ENCODE measurements around the gene ST6GALNAC2.
A peak's percentile ranks its signal among the peaks of the same experiment; 100 is the strongest.
"Not testable (repeated sequence)": the region's sequence is repeated elsewhere in the genome, so short reads cannot be mapped to it uniquely, and the experiment has no call there.

The ST6GALNAC2 gene

GRCh38 chr17:76569607-76570279, 15.9 kb downstream of the ST6GALNAC2 start:
- no peak for DNase-seq

GRCh38 chr17:76568811-76569221, 16.8 kb downstream of the ST6GALNAC2 start:
- DNase-seq = no peak

GRCh38 chr17:76567634-76568432, 17.8 kb downstream of the ST6GALNAC2 start:
- no peak for DNase-seq

GRCh38 chr17:76566988-76567431, 18.6 kb downstream of the ST6GALNAC2 start:
- no peak for DNase-seq

- DNase-seq = no peak
These were observed 19.1 kb downstream of the ST6GALNAC2 start for GRCh38 chr17:76566613-76566943.

GRCh38 chr17:76565728-76566612, 19.7 kb downstream of the ST6GALNAC2 start:
- DNase-seq = no peak

GRCh38 chr17:76564991-76565727, 20.5 kb downstream of the ST6GALNAC2 start:
- peak; percentile 24 for DNase-seq

- peak; percentile 28 for DNase-seq
These were observed 22.3 kb downstream of the ST6GALNAC2 start for GRCh38 chr17:76563359-76563758.

- DNase-seq = no peak
These were observed 22.9 kb downstream of the ST6GALNAC2 start for GRCh38 chr17:76562734-76563148.

GRCh38 chr17:76561799-76562268, 23.8 kb downstream of the ST6GALNAC2 start:
- no peak for DNase-seq

GRCh38 chr17:76561332-76561731, 24.3 kb downstream of the ST6GALNAC2 start:
- DNase-seq = peak; percentile 75

GRCh38 chr17:76560877-76561221, 24.8 kb downstream of the ST6GALNAC2 start:
- DNase-seq = no peak

GRCh38 chr17:76560036-76560876, 25.4 kb downstream of the ST6GALNAC2 start:
- DNase-seq = no peak

GRCh38 chr17:76559460-76559859, 26.2 kb downstream of the ST6GALNAC2 start:
- DNase-seq = not testable (repeated sequence)

- peak; percentile 49 for DNase-seq
These were observed 27.2 kb downstream of the ST6GALNAC2 start for GRCh38 chr17:76558198-76559095.

GRCh38 chr17:76557368-76558197, 28.1 kb downstream of the ST6GALNAC2 start:
- DNase-seq = peak; percentile 97

- peak; percentile 72 for DNase-seq
These were observed 28.8 kb downstream of the ST6GALNAC2 start for GRCh38 chr17:76556765-76557367.

GRCh38 chr17:76554131-76554530, 31.5 kb downstream of the ST6GALNAC2 start:
- no peak for DNase-seq
